Loucy (cell line): ENCODE data around the gene GNB1L.

Source experiments
- EZH2phosphoT487 ChIP-seq: fragments of 200-600 bp; IDR thresholded peaks from 2 replicates; pipeline ENCODE4 v1.6.1; 2018; ENCODE audit warnings: antibody characterized with exemption, mild to moderate bottlenecking, moderate library complexity, borderline replicate concordance
- TF ChIP-seq, protein P1 (sequence below): fragments of 200-600 bp; sonication (generic); conservative IDR thresholded peaks from 2 replicates; pipeline ENCODE4 v1.5.1; 2014; ENCODE audit warnings: mild to moderate bottlenecking, antibody characterized with exemption, low read length

DNA sequence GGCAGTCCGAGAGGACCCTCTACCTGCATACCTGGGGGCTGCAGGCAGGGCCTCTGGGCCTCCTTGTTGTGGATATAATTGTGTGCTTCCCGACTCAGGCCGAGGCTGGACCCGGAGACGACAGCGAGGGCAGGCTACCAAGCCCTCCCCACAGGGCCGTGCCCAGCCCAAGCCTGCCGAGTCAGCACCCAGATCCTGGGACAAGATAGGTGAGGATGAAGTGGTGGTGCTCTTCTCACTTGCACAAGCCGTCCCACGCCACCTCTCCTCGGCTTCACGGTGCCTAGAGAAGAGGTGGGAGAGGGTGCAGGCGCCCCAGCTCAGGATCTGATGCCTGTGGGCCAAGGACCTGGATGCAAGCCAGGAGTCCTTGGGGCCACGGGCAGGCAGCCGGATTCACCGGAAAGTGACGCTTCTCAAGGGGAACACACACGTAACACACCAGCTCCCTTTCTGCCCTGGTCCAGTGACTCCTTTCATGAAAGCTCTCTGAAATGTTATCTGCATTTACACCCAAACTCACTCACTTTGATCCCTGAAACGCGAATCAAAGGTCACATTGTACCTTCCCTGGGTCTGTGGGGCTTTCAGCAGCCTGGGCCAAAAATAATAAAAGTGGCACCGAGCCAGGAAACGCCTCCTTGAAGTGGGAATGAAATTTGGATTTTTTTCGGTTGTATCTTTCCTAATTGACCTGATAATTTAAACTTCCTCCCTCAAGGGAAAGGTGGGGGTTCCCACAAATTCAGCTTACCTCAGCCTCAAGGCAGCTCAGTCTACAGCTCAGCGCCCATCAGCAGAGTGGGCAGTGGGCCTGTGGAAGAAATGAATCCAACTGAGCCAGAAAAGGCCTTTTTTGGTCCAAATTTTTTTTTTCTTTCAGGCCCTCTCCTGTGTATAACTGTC is 1.1 kb upstream of the GNB1L start:
- TF ChIP-seq, protein P1, sequence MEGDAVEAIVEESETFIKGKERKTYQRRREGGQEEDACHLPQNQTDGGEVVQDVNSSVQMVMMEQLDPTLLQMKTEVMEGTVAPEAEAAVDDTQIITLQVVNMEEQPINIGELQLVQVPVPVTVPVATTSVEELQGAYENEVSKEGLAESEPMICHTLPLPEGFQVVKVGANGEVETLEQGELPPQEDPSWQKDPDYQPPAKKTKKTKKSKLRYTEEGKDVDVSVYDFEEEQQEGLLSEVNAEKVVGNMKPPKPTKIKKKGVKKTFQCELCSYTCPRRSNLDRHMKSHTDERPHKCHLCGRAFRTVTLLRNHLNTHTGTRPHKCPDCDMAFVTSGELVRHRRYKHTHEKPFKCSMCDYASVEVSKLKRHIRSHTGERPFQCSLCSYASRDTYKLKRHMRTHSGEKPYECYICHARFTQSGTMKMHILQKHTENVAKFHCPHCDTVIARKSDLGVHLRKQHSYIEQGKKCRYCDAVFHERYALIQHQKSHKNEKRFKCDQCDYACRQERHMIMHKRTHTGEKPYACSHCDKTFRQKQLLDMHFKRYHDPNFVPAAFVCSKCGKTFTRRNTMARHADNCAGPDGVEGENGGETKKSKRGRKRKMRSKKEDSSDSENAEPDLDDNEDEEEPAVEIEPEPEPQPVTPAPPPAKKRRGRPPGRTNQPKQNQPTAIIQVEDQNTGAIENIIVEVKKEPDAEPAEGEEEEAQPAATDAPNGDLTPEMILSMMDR = no peak
- TF ChIP-seq EZH2phosphoT487 = no peak
